Lower leg skin (tissue), 3 donors: ENCODE measurements around the gene DNAJB12.

ENCODE experiments used
- POLR2A ChIP-seq, 2 donors: fragments of 450-650 bp; IDR thresholded peaks; one replicate each; pipeline ENCODE4 v1.6.1; 2016 to 2017; ENCODE audit warnings: antibody characterized with exemption in 2 of 2, mild to moderate bottlenecking in 1 of 2, moderate library complexity in 1 of 2
- TF ChIP-seq, protein P1 (sequence below), 3 donors: fragments of 450-650 bp; IDR thresholded peaks; one replicate each; pipeline ENCODE4 v1.5.1; 2016; ENCODE audit warnings: antibody characterized with exemption in 3 of 3, mild to moderate bottlenecking in 3 of 3, moderate library complexity in 2 of 3

DNA sequence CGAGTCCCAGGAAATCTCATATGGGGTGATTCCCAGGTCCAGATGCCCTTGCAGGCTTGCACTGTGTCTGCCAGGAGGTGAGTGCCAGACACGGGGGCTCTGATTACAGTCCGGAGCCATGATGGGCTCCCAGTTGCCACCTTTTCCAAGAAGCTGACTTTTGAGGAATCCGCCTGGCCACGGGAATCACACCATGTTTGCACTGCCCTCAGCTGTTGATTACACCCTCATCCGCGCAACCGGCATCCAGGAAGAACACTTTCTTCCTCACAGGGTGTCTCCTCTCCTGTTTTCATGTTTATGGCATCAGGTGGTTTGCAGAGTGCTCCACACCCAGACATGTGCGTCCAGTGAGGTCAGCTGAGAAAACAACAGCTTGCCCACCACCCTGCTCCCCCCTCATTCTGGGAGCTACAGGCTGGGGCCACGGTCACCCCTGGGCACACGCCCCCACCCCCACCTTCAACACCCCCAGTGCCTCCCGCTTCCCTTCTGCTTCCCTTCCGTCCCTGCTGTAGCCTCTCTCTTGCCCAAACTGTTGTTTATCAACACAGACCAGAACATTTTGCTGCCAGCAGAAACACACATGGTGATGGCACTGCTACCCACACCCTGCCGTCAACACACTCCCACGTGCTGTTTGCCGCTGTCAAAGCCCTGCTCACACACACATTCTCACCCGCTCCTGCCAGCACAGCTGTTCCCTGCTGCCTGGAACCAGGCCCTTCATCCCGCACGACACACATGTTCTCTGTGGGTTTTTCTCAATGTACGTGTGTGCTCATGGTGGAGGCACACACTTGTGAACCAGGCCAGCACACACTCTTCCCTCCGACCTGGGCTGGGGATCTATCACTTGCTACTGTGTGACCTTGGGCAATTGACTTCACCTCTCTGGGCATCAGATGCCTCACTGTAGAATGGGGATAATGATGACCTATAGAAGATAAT is 45.2 kb downstream of the DNAJB12 start:
- TF ChIP-seq POLR2A (IDR thresholded peaks at IDR 0.05), result no peak
- TF ChIP-seq, protein P1, sequence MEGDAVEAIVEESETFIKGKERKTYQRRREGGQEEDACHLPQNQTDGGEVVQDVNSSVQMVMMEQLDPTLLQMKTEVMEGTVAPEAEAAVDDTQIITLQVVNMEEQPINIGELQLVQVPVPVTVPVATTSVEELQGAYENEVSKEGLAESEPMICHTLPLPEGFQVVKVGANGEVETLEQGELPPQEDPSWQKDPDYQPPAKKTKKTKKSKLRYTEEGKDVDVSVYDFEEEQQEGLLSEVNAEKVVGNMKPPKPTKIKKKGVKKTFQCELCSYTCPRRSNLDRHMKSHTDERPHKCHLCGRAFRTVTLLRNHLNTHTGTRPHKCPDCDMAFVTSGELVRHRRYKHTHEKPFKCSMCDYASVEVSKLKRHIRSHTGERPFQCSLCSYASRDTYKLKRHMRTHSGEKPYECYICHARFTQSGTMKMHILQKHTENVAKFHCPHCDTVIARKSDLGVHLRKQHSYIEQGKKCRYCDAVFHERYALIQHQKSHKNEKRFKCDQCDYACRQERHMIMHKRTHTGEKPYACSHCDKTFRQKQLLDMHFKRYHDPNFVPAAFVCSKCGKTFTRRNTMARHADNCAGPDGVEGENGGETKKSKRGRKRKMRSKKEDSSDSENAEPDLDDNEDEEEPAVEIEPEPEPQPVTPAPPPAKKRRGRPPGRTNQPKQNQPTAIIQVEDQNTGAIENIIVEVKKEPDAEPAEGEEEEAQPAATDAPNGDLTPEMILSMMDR (IDR thresholded peaks at IDR 0.05), result no peak
